Embryonic facial prominence (tissue), 1 donor: Measurements from ENCODE around the gene SLC2A8.

Source experiments
- DNase-seq: peaks from one replicate; pipeline ENCODE4 v3.0.0-alpha.2; 2016; ENCODE audit errors: extremely low spot score

SLC2A8 gene

DNA sequence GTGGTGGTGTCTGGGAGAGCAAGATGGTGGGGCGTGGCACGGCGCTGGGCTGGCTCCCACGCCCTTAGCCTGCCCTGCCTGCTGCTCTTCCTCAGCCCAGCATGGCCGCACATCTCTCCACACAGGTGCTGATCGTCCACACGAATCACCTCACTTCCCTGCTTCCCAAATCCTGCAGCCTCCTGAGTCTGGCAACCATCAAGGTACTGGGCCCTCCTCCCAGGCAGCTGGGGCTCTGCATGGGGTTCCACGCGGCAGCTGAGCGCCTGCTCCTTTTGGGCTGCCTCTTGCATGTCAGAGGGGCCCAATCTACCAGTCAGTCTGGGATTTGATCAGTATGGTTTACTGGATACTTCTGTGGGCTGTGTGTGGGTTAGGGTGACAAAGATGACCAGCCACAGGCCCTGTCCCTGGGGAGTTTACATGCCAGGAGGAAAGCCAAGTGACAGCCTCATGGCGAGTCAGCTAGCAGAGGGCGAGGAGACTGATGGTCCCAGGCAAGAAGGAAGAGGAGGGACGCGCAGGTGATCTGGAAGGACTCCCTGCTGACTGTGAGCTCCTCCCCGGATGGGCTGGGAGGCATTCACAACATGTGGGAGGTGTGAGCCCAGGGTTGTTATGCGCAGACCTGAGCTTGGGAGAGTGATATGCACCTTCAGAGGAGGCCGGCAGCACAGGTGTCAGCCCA is 60.4 kb downstream of the SLC2A8 start:
- no peak for DNase-seq
